Left ventricle myocardium inferior (tissue), 1 donor: ENCODE results near the gene STK35. TPM values are rescaled to one million over a fixed set of nuclear protein-coding genes. Genes with fewer than 3 reads are reported as not detected.

Experiments used
- DNase-seq: peaks from one replicate; pipeline ENCODE4 v3.0.0-alpha.2; 2020
- H3K27ac ChIP-seq: fragments of 200-600 bp; replicated peaks from 2 replicates; pipeline ENCODE4 v1.8.0; 2021
- H3K27me3 ChIP-seq: fragments of 200-600 bp; 2 replicates; pipeline ENCODE4 v1.8.0; 2021; ENCODE audit warnings: low read depth
- H3K36me3 ChIP-seq: fragments of 200-600 bp; 2 replicates; pipeline ENCODE4 v1.8.0; 2021
- H3K4me1 ChIP-seq: fragments of 200-600 bp; 2 replicates; pipeline ENCODE4 v1.8.0; 2021
- H3K4me3 ChIP-seq: fragments of 200-600 bp; 2 replicates; pipeline ENCODE4 v1.8.0; 2021; ENCODE audit warnings: mild to moderate bottlenecking, moderate library complexity
- H3K9me3 ChIP-seq: fragments of 200-600 bp; replicated peaks from 2 replicates; pipeline ENCODE4 v1.8.0; 2021
- intact Hi-C: fragments of 100-400 bp; cut with micrococcal nuclease; formaldehyde crosslinking; loops from one replicate; pipeline ENCODE4 v1.11.0; 2022
- long read RNA-seq: library from polyadenylated mRNA; unstranded; transcript quantifications from one replicate; pipeline ENCODE4 v2.0.0, GENCODE V29; 2021
- total RNA-seq: library from RNA; stranded (reverse); fragmentation: NEBNext Ultra II Directional; extraction: Animal tissue kit (Norgen Biotek cat#: 25700); gene quantifications from one replicate; pipeline ENCODE4 v1.2.1, GENCODE V29; 2021
- TF ChIP-seq, protein P1 (sequence below): fragments of 200-600 bp; IDR thresholded peaks from 2 replicates; pipeline ENCODE4 v1.8.0; 2021; ENCODE audit warnings: antibody characterized with exemption, mild to moderate bottlenecking, borderline replicate concordance
- donor health status: DM: no; HTN: yes; CAD: no; lungs with severe emphysema.

STK35 gene
- 13.9 TPM for total RNA-seq
- long read RNA-seq, partial matches to known transcripts, result 2 of 22 reads
- long read RNA-seq, other reads (novel, unspliced or antisense), result 20 of 22 reads

DNA sequence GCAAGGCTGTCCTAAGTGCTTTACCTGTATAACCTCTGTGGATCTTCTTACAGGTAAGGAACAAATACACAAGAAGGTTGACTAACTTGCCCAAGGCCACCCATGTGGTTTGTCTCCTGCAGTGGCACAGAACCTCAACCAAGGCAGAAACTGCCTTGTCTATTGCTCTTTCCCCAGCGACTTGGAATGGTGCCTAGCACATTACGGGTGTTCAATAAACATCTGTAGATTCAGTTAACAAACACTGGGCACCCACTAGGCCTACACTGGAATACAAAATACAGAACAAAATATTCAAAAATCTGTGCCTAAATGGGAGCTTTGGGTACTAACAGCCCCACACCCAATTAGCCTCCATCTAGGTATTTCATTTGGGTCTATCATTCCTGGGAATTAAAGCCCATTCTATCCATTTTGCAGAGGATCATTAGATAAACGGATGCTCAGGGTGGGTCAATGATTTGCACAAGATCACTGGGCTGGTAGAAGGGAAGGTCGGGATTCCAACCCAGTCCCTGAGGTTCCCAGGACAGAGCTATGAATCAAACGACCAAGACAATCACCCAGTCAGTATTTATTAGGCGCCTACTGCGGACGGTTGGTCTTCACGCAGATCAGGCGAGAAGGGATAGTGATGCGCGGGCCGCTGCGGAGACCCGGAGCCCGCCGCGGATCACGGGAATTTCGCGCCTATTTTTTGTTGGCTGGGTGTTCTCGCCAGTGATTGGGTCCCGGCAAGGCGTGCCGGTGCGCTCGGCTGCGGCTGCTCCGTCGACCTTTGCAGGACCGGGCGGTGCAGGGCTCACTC is at the start of gene STK35:
Gene STK35 (plus strand): TSS at position 771 of the 808 bp plus-strand sequence. CDS start 55 bp downstream, outside the sequence.
- H3K36me3 ChIP-seq, result peaks cover 7% of the 10 kb centered on the region
- intact Hi-C loops, result no loop called here
- H3K27ac ChIP-seq, result peak within 1 kb of the TSS; percentile 99
- H3K9me3 ChIP-seq, result no peaks in the 10 kb centered on the region
- no peak for DNase-seq
- TF ChIP-seq, protein P1, sequence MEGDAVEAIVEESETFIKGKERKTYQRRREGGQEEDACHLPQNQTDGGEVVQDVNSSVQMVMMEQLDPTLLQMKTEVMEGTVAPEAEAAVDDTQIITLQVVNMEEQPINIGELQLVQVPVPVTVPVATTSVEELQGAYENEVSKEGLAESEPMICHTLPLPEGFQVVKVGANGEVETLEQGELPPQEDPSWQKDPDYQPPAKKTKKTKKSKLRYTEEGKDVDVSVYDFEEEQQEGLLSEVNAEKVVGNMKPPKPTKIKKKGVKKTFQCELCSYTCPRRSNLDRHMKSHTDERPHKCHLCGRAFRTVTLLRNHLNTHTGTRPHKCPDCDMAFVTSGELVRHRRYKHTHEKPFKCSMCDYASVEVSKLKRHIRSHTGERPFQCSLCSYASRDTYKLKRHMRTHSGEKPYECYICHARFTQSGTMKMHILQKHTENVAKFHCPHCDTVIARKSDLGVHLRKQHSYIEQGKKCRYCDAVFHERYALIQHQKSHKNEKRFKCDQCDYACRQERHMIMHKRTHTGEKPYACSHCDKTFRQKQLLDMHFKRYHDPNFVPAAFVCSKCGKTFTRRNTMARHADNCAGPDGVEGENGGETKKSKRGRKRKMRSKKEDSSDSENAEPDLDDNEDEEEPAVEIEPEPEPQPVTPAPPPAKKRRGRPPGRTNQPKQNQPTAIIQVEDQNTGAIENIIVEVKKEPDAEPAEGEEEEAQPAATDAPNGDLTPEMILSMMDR, result no peak
- H3K27me3 ChIP-seq, result no peaks in the 10 kb centered on the region
- peak within 1 kb of the TSS; percentile 94 for H3K4me3 ChIP-seq
- H3K4me1 ChIP-seq, result peaks cover 53% of the 10 kb centered on the region

DNA sequence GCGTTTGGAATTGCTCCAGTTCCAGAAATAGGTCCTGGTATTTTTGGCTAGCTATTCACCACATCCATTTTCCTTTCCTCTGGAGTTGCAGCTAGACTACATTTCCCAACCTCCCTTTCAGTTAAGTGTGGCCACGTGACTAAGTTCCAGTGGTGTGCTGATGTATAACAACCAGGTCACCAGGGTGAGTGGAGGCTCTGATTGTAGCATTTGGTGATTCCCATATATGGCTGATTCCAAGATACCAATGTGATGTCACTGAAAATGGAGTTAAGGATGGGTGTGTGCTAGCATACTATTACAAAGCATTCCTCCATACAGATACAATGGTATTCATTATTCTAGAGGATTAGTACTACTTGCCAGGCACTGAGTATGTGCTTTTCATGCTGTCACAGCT is 49.7 kb upstream of the STK35 start:
- no peaks in the 10 kb centered on the region for H3K36me3 ChIP-seq
- H3K27me3 ChIP-seq, result peaks cover 70% of the 10 kb centered on the region
- H3K27ac ChIP-seq, result no peak overlapping the region
- no peak for DNase-seq
- TF ChIP-seq, protein P1, result no peak
- no peaks in the 10 kb centered on the region for H3K4me1 ChIP-seq
- peaks cover 10% of the 10 kb centered on the region for H3K9me3 ChIP-seq
- H3K4me3 ChIP-seq, result no peak overlapping the region
- intact Hi-C loops, result no loop called here

GRCh38 chr20:2052741-2053140 is 48.9 kb upstream of the STK35 start:
- intact Hi-C loops, result no loop called here
- no peak for DNase-seq
- H3K9me3 ChIP-seq, result peaks cover 13% of the 10 kb centered on the region
- H3K27ac ChIP-seq, result no peak overlapping the region
- peaks cover 76% of the 10 kb centered on the region for H3K27me3 ChIP-seq
- TF ChIP-seq, protein P1, result no peak
- no peaks in the 10 kb centered on the region for H3K4me1 ChIP-seq
- no peaks in the 10 kb centered on the region for H3K36me3 ChIP-seq
- no peak overlapping the region for H3K4me3 ChIP-seq

DNA sequence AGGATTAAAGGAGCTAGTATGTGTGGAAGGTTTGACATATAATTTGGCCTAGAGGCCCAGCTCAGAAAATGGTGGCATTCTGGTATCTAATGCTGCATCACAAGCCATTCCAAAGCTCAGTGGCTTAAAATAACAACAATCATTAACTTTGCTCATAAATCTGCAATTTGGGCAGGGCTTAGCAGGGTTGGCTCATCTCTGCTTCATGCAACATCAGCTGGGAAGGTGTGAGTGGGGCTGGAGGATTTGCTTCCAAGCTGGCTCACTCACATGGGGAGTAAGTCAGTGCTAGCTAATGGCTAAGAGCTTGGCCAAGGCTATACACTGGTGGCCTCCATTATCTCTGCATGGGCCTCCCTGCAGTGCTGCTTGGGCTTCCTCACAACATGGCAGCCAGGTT is 48.0 kb upstream of the STK35 start:
- H3K4me1 ChIP-seq, result no peaks in the 10 kb centered on the region
- H3K36me3 ChIP-seq, result no peaks in the 10 kb centered on the region
- DNase-seq, result no peak
- H3K9me3 ChIP-seq, result peaks cover 21% of the 10 kb centered on the region
- H3K27me3 ChIP-seq, result peaks cover 70% of the 10 kb centered on the region
- TF ChIP-seq, protein P1, result no peak
- intact Hi-C loops, result no loop called here
- no peak overlapping the region for H3K27ac ChIP-seq
- no peak overlapping the region for H3K4me3 ChIP-seq

DNA sequence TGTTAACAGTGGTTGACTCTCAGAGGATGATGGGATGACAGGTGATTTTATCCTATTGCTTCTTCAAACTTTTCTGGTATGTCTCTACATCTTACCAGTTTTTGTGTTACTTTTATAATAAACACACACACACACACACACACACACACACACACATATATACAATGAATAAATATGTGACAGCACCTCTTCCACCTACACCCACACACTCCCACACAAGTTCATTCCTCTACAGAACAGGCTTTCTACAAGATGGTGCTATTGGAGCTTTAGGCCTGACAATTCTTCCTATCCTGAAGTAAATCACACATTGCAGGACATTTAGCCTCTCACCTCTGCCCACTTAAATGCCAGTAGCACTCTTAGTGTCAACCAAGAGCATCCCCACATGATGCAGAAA is 46.7 kb upstream of the STK35 start:
- Histone ChIP-seq H3K9me3 (peaks cover 25% of the 10 kb centered on the region), H3K4me3 (no peak overlapping the region), H3K36me3 (no peaks in the 10 kb centered on the region), H3K4me1 (no peaks in the 10 kb centered on the region), H3K27ac (no peak overlapping the region), H3K27me3 (peaks cover 60% of the 10 kb centered on the region)
- TF ChIP-seq, protein P1, result no peak
- intact Hi-C loops, result no loop called here
- DNase-seq, result no peak
